GM19238 (cell line): ENCODE data around the gene SLC26A9.
A peak's percentile ranks its signal among the peaks of the same experiment; 100 is the strongest.

Experiments
- DNase-seq: peaks from one replicate; pipeline ENCODE4 v3.0.0; 2011; ENCODE audit warnings: low spot score; ENCODE audit not compliant: insufficient read length

The SLC26A9 gene

GRCh38 chr1:205973377-205974232 is 30.3 kb upstream of the SLC26A9 start:
- DNase-seq, result no peak

- no peak for DNase-seq
Observed at GRCh38 chr1:205972491-205973168, 29.4 kb upstream of the SLC26A9 start.

- DNase-seq, result no peak
Observed at GRCh38 chr1:205972081-205972480, 28.8 kb upstream of the SLC26A9 start.

- no peak for DNase-seq
Observed at GRCh38 chr1:205971082-205971481, 27.8 kb upstream of the SLC26A9 start.

GRCh38 chr1:205970486-205970885 is 27.2 kb upstream of the SLC26A9 start:
- DNase-seq, result no peak

GRCh38 chr1:205969229-205969628 is 26.0 kb upstream of the SLC26A9 start:
- DNase-seq, result no peak

DNA sequence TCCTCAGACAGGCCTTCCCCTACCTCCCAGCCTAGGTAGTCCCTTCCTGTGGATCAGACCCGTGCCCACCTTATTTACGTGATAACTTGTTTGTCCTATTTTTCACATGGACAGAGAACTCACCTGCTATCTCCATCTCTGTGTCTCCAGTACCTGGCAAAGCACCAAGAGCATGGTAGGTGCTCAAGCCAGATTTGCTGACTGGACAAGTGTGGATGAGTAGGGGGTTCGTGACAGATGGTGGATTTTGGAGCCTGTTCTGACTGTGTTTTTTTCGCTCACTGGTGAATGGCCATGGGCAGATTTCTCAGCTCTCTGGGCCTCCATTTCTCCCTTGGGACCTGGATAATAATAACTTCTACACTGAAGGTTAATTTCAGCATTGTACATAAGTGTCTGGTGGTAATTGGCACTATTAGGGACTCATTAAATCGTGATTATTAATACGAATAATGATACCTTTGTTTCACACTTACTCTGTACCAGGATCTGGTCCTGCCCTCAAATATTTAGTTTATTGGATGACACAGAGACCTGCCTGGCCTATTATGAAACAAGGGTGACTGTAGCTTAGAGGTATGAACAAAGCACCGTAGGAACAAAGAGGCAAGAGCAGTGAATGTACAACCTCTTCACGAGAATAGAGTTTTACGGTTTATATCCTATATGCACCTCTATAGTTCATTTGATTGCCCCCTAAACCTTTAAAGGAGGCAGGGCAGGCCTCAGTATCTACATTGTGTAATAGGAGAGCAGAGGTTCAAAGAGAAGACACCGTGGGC is 24.5 kb upstream of the SLC26A9 start:
- no peak for DNase-seq

DNA sequence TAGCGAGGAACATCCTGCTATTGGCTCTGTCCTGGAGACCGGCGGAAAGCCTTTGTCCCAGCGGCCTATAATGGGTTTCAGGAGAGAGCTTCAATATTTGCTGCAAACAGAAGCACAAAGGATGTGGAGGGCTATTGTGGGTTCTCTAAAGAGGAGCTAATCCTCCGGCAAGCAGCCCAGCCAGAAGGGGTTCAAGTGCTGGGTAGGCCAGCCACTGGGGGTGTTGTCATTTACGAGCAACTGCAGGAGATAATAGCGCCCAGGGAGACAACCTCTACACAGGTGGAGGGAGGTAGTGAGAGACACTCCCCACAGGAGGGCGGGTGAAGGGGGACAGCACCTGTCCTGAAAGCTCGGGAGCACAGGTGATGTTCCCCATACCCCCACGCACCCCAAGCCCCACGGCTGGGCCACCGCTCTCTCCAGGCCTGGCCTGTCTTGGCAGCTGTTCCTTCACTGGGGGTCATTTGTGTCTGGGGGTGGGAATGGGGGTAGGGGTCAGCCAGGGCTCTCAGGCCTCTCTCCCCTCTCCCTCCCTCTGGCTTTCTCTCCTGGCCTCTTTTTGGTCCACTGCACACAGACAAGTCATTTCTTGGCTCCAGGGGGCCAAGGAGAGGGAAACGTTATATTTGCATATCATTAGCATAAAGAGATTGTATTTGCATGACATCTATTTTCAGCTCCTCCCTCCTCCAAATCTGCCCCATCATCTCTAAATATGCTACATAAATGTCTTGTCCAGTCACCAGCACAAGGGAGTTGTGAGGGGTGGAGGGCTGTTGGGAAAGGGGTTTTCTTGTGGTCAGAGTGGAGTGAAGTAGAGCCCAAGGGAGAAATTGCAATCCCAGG is 22.0 kb upstream of the SLC26A9 start:
- DNase-seq, result no peak

DNA sequence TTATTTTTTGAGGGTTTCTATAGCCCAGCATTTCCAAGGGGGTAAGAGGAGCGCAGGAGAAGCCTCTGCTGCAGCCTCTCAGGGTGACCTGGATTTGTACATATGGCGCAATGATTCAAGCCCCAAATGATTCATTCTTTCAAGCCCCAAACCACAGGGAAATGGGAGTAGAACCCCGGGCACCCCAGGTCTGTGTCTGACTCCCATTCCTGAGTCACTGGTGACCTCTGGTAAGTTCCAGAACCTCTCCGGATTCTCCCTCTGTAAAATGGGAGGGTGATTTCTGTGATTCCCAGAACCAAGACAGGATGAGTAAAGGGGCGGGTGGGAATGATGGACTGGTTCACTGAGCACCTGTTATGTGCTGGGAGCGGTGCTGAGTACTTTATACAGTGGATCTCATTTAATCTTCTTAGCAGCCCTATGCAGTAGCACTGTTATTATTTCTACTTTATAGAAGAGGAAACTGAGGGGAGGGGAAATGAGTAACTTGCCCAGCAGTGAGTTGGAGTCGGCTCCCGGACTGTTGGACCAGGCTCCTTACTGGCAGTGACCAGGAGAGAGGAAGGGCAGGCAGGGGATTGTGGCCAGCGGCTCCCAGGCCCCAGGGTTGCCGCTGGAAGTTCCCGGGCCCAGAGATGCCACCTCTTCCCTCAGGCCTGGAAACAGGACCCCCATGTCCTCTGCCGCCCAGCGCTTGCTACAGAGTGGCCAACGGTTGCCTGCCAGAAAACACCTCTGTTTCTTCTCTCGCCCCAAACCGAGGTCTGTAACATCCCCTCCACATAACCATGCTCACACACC is 20.3 kb upstream of the SLC26A9 start:
- DNase-seq, result no peak

DNA sequence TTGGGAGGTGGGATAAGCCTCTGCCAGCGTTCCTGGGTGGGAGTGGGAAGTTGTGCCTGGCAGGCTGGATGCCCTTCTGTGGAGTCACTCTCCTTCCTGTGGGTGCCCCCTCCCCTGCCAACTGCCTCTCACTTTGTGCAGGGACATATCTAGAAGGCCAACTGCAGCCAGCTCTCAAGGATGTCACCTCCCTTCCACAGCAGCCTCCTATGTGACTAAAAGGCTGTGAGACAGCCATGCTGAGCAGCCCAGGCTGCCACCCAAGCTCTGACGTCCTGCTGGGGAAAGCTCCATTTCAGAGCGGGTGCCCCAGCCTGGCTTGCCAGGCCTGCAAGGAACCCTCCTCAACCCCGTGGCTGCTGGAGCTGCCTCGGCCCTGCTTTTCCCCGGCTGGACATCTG is 19.6 kb upstream of the SLC26A9 start:
- no peak for DNase-seq

GRCh38 chr1:205961991-205962820 is 18.9 kb upstream of the SLC26A9 start:
- no peak for DNase-seq

GRCh38 chr1:205961405-205961804 is 18.1 kb upstream of the SLC26A9 start:
- peak; percentile 24 for DNase-seq

DNA sequence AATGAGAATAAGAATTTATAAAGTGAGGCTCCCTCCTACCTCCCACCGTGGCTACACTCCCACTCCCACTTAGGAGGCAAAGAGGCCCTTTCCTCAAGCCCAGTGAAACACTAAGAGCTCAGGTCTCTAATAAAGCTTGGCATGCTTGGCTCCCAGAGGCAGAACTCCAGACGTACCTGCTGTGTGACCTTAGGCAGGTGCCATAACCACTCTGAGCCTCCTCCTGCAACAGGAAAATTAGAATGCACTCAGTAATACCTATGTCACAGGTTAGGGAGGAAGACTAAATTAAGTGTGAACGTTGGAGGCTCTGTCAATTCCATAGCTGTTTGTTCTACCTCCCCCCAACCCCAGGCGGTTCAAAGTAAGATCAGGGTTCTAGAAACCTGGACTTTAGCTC is 16.5 kb upstream of the SLC26A9 start:
- DNase-seq, result no peak

- DNase-seq, result no peak
Observed at GRCh38 chr1:205955499-205955898, 12.2 kb upstream of the SLC26A9 start.

DNA sequence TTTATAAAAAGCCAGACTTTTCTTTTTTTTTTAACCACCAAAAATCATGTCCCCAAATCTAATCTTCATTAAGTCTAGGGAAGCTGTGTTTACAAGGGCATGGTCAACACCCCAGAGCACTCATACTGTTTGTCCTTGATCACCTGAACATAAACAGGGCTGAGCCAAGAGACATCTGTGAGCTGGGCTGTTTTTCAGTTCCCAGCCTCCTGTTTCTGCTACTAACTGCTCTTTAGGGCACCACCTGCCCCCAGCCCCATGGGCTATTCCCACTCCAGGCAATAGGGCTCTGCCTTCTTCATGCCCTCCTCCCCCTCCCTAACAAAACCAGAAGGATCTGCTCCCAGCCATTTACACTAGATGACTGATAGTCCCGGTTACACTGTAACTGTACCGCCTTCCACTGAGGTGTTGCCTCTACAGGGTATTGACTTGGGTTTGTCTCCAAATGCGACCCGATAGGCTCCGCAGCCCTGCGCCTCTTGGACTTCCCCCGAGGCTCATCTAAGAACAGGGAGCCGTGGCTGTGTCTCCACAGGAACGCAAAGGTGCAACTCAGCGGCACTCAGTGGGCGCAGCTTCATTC is 11.7 kb upstream of the SLC26A9 start:
- DNase-seq, result no peak

DNA sequence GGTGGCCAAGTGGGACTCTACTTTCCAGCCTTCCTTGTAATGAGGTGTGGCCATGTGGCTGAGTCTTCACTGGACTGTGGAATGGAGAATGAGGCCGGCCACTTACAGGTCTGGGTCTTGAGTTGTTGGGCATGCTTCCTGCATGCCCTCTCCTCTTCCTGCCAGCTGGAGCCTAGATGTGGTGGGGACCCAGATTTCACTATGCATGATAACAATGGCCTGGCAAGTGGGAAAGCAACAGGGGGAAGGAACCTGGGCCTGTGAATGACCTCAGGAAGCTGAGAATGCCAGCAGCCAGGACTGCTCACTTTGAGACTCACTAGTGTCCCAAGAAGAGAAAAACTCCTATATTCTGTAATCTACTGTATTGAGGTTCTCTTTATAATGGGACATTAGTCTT is 8.5 kb upstream of the SLC26A9 start:
- DNase-seq, result no peak

DNA sequence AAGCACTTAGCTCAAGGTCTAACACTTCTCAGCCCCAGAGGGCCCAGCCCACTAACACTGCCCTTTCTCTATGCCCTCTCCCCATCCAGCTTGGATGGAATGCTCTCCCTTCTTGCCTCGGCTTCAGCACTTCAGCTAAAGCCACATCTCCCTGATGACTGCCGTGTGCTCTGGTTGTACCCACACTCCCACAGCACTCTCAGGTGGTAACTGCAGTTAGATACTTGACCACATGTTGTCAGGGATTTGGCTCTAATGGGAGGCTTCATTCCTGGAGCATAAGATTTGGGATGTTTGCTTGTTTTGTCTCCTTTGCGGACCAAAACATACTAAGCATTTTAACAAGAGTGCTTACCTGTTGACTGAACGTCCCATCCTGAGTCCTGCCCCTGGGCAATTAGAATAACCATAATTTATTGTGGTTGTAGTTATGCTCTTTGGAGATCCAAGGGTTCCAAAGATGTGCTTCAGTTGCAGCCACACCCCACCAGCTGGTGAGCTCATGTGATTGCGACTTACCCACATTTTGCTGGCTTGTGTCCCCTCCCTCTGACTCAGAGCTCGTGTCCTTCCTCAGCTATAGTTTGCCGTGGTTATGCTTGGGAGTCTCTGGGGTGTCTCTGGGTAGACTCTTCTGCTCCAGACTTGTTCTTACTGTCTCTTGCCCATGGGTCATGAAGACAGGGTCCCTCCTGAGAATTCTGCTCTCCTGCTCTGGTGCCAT is 7.7 kb upstream of the SLC26A9 start:
- DNase-seq, result no peak

GRCh38 chr1:205950280-205950679 is 7.0 kb upstream of the SLC26A9 start:
- DNase-seq, result no peak
